CD4-positive, alpha-beta T cell (primary cell): ENCODE results near the gene PPP2R5D. TPM values are rescaled to one million over a fixed set of nuclear protein-coding genes. Genes with fewer than 3 reads are reported as not detected.

Experiments
- ATAC-seq: fragments of 200-7000 bp; cut with Tn5 transposase; one replicate; pipeline ENCODE4 v1.10.0; 2022; ENCODE audit warnings: mild to moderate bottlenecking; ENCODE audit not compliant: poor library complexity
- CTCF ChIA-PET: fragments of 350-600 bp; sonication (Branson Sonifier 250); formaldehyde crosslinking; loops from one replicate; lab custom pipeline; 2021; ENCODE audit warnings: antibody characterized with exemption, inconsistent platforms; lab: Charles Lee
- POLR2A ChIA-PET: fragments of 350-600 bp; sonication (Branson Sonifier 250); formaldehyde crosslinking; loops from one replicate; lab custom pipeline; 2021; ENCODE audit warnings: antibody characterized with exemption, inconsistent platforms; lab: Charles Lee
- DNase-seq, 14 experiments: peaks; one replicate each; pipeline ENCODE4 v3.0.0-alpha.2; 2013 to 2020; ENCODE audit warnings: mixed read lengths in 2 of 14
- H3K27ac ChIP-seq, 2 donors: one replicate each; pipeline versions ENCODE4 v1.5.1 to v1.7.0; 2013; ENCODE audit warnings: low read length in 2 of 2, low read depth in 1 of 2, mild to moderate bottlenecking in 1 of 2
- H3K27me3 ChIP-seq, 2 experiments: 1 replicate in 1 of 2; 2 replicates in 1 of 2; pipeline versions ENCODE4 v1.6.1 to v1.7.0; 2013; ENCODE audit warnings: low read length in 2 of 2, control low read depth in 1 of 2, mild to moderate bottlenecking in 1 of 2, moderate library complexity in 1 of 2; ENCODE audit not compliant: insufficient read depth in 2 of 2, control insufficient read depth in 1 of 2
- H3K36me3 ChIP-seq: one replicate; pipeline ENCODE4 v1.6.1; 2013; ENCODE audit warnings: low read length, control low read depth; ENCODE audit not compliant: insufficient read depth
- H3K4me1 ChIP-seq: one replicate; pipeline ENCODE4 v1.6.1; 2013; ENCODE audit warnings: low read length, control low read depth; ENCODE audit not compliant: insufficient read depth
- H3K4me3 ChIP-seq: one replicate; pipeline ENCODE4 v1.5.1; 2013; ENCODE audit warnings: mild to moderate bottlenecking, low read length, moderate library complexity
- H3K9me3 ChIP-seq, 2 experiments: 1 replicate in 1 of 2; 2 replicates in 1 of 2; pipeline versions ENCODE4 v1.6.1 to v1.7.0; 2013; ENCODE audit warnings: low read length in 2 of 2, mild to moderate bottlenecking in 2 of 2, control low read depth in 1 of 2, moderate library complexity in 1 of 2; ENCODE audit not compliant: control insufficient read depth in 1 of 2, insufficient read depth in 1 of 2
- H3K27ac Mint-ChIP-seq: one replicate; pipeline ENCODE4 v1.8.0; 2020; ENCODE audit warnings: mixed read lengths
- H3K27me3 Mint-ChIP-seq: one replicate; pipeline ENCODE4 v1.8.0; 2021; ENCODE audit warnings: mixed read lengths
- H3K36me3 Mint-ChIP-seq: one replicate; pipeline ENCODE4 v1.8.0; 2021; ENCODE audit warnings: low read depth, mixed read lengths
- H3K4me1 Mint-ChIP-seq: one replicate; pipeline ENCODE4 v1.8.0; 2021; ENCODE audit warnings: low read depth, mixed read lengths
- H3K4me3 Mint-ChIP-seq: one replicate; pipeline ENCODE4 v1.8.0; 2020; ENCODE audit warnings: mild to moderate bottlenecking, mixed read lengths
- H3K9me3 Mint-ChIP-seq: one replicate; pipeline ENCODE4 v1.8.0; 2020; ENCODE audit warnings: mixed read lengths
- intact Hi-C, 2 experiments: fragments of 100-400 bp; cut with DNase I in 1 of 2; cut with micrococcal nuclease in 1 of 2; formaldehyde crosslinking; loops; one replicate each; pipeline versions ENCODE4 v1.15.1 to v1.9.0; 2023 to 2025; cut with DNase I, micrococcal nuclease
- total RNA-seq, 174 experiments: library from RNA in 2 of 174; stranded (reverse) in 2 of 174; gene quantifications; one replicate each; pipeline ENCODE4 v1.2.3 and lab custom pipeline; 2021 to 2026
- TF ChIP-seq, protein P1 (sequence below): fragments of 200-600 bp; IDR thresholded peaks from one replicate; pipeline ENCODE4 v1.8.0; 2022; ENCODE audit warnings: antibody characterized with exemption, mild to moderate bottlenecking

PPP2R5D gene
- total RNA-seq, 2 experiments from 2014 or later, result 15.3 to 17.5 TPM

DNA sequence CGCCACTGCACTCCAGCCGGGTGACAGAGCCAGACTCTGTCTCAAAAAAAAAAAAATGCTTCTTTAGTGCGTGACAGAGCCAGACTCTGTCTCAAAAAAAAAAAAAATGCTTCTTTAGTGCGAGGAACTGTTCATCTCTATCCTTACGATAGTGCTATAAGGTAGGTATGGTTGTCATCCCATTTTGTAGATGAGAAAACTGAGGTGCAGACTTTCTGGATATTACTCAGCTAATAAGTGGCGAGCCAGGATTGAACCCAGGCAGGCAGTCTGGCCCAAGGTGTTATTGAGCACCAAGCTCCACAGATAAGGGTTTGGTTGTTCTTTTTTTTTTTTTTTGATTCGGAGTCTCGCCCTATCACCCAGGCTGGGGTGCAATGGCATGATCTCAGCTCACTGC lies 17.5 kb downstream of the PPP2R5D start:
- CTCF ChIA-PET, result no interaction called here
- Histone ChIP-seq H3K27ac (no peak overlapping the region), H3K27me3 (no peaks in the 10 kb centered on the region), H3K4me1 (no peaks in the 10 kb centered on the region), H3K36me3 (peaks cover 20% of the 10 kb centered on the region), H3K4me3 (no peak overlapping the region), H3K9me3 (no peaks in the 10 kb centered on the region)
- ATAC-seq (no peak), DNase-seq (no peak)
- no peak overlapping the region for H3K4me3 Mint-ChIP-seq
- H3K9me3 Mint-ChIP-seq, result no peaks in the 10 kb centered on the region
- TF ChIP-seq, protein P1, sequence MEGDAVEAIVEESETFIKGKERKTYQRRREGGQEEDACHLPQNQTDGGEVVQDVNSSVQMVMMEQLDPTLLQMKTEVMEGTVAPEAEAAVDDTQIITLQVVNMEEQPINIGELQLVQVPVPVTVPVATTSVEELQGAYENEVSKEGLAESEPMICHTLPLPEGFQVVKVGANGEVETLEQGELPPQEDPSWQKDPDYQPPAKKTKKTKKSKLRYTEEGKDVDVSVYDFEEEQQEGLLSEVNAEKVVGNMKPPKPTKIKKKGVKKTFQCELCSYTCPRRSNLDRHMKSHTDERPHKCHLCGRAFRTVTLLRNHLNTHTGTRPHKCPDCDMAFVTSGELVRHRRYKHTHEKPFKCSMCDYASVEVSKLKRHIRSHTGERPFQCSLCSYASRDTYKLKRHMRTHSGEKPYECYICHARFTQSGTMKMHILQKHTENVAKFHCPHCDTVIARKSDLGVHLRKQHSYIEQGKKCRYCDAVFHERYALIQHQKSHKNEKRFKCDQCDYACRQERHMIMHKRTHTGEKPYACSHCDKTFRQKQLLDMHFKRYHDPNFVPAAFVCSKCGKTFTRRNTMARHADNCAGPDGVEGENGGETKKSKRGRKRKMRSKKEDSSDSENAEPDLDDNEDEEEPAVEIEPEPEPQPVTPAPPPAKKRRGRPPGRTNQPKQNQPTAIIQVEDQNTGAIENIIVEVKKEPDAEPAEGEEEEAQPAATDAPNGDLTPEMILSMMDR, result no peak
- POLR2A ChIA-PET, result interaction anchor here (0.7 to 2.1 kb wide), 2 partner anchors 18 to 1214 kb away, joined by 3 to 6 read pairs; partner anchors contain the start of genes PPP2R5D and TOMM6
- H3K27ac Mint-ChIP-seq, result no peak overlapping the region
- intact Hi-C loops, result no loop called here
- no peaks in the 10 kb centered on the region for H3K27me3 Mint-ChIP-seq
- no peaks in the 10 kb centered on the region for H3K4me1 Mint-ChIP-seq
- H3K36me3 Mint-ChIP-seq, result peaks cover 26% of the 10 kb centered on the region

DNA sequence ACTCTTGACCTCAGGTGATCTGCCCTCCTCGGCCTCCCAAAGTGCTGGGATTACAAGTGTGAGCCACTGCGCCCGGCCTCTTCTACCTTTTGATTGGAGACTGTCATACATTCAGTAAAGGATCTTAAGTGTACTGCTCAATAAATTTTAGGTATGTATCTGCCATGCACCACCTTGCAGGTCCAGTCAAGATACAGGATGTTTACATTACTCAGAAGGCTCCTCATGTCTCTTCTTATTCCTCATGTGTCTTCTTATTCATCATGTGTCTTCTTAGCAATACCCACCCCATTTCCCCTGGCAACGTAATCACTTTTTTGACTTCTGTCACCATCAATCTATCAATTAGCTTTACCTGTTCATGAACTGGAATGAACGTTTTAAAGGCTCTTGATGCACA lies 21.5 kb downstream of the PPP2R5D start:
- POLR2A ChIA-PET, result interaction anchor here (0.6 to 1.5 kb wide), 2 partner anchors 76 to 416 kb away, joined by 3 read pairs; no protein-coding TSS in a partner anchor

DNA sequence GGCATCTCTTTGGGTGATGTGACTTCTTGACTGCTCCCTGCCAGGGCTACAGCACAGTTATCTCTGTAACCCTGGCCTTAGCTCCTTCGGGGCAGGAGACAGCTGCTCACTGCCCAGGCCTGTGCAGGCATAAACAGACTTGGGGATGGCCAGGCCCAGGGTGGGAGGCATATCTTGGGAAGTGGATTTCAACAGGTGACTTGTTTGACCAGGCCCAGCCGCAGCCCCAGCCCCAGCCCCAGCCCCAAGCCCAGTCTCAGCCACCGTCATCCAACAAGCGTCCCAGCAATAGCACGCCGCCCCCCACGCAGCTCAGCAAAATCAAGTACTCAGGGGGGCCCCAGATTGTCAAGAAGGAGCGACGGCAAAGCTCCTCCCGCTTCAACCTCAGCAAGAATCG lies 21.9 kb downstream of the PPP2R5D start:
- Mint-ChIP-seq H3K4me3 (no peak overlapping the region), H3K4me1 (no peaks in the 10 kb centered on the region), H3K27me3 (no peaks in the 10 kb centered on the region), H3K27ac (no peak overlapping the region), H3K36me3 (peaks cover 60% of the 10 kb centered on the region), H3K9me3 (no peaks in the 10 kb centered on the region)
- intact Hi-C loops, result no loop called here
- ATAC-seq (no peak), DNase-seq (no peak)
- ChIA-PET CTCF (interaction anchor here (1.1 kb wide), 1 partner anchor 105 kb away, joined by 4 read pairs; no protein-coding TSS in a partner anchor), POLR2A (interaction anchor here (0.6 to 1.5 kb wide), 2 partner anchors 76 to 416 kb away, joined by 3 read pairs; no protein-coding TSS in a partner anchor)
- Histone ChIP-seq H3K36me3 (peaks cover 56% of the 10 kb centered on the region), H3K27ac (no peak overlapping the region), H3K27me3 (no peaks in the 10 kb centered on the region), H3K4me3 (no peak overlapping the region), H3K4me1 (no peaks in the 10 kb centered on the region), H3K9me3 (no peaks in the 10 kb centered on the region)
- TF ChIP-seq, protein P1, result no peak

More for the DNA sequence above, 21.5 kb downstream of the PPP2R5D start:
- ATAC-seq (no peak), DNase-seq (no peak)
- Mint-ChIP-seq H3K27ac (no peak overlapping the region), H3K9me3 (no peaks in the 10 kb centered on the region), H3K27me3 (no peaks in the 10 kb centered on the region), H3K4me3 (no peak overlapping the region), H3K4me1 (no peaks in the 10 kb centered on the region), H3K36me3 (peaks cover 61% of the 10 kb centered on the region)
- Histone ChIP-seq H3K4me3 (no peak overlapping the region), H3K36me3 (peaks cover 52% of the 10 kb centered on the region), H3K4me1 (no peaks in the 10 kb centered on the region), H3K9me3 (no peaks in the 10 kb centered on the region), H3K27me3 (no peaks in the 10 kb centered on the region), H3K27ac (no peak overlapping the region)
- CTCF ChIA-PET, result no interaction called here
- TF ChIP-seq, protein P1, result no peak
- intact Hi-C loops, result no loop called here
